Activated CD8-positive, alpha-beta memory T cell treated with anti-CD3 and anti-CD28 coated beads for 36 hours (primary cell): ENCODE results near the gene KCTD5. TPM values are rescaled to one million over a fixed set of nuclear protein-coding genes. Genes with fewer than 3 reads are reported as not detected.
"Not testable (repeated sequence)": the region's sequence is repeated elsewhere in the genome, so short reads cannot be mapped to it uniquely, and the experiment has no call there.

ENCODE experiments used
- CTCF ChIA-PET: fragments of 350-600 bp; sonication (Branson Sonifier 250); formaldehyde crosslinking; loops from one replicate; lab custom pipeline; 2021; ENCODE audit warnings: antibody characterized with exemption; lab: Charles Lee
- POLR2A ChIA-PET: fragments of 350-600 bp; sonication (Branson Sonifier 250); formaldehyde crosslinking; loops from one replicate; lab custom pipeline; 2021; ENCODE audit warnings: antibody characterized with exemption; lab: Charles Lee
- total RNA-seq, 2 experiments: library from RNA; stranded (reverse); gene quantifications; one replicate each; pipeline ENCODE4 v1.2.3, GENCODE V29; 2021

KCTD5 gene
- total RNA-seq, 2 experiments from 2014 or later = 52.4 to 53.6 TPM

DNA sequence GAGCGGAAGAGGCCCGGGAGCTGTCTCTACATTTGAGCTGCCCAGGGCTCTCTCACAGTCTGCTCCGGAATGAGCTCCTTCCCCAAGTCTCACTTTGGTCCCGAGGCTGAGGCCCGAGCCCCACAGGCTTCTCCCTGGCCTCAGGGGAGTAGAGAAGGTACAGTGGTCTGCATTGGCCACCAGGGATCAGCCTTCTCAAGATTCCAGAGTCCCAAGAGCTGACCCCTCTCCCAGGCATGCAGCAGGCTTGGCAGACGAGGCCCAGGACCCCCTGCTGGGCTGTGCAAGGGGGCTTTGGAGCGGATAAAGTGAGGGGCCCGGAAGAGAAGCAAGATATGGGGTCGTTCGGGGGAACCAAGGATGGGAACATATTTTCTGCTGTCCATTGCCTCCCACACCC, 34.6 kb downstream of the KCTD5 start:
- CTCF ChIA-PET = no interaction called here
- POLR2A ChIA-PET = no interaction called here

DNA sequence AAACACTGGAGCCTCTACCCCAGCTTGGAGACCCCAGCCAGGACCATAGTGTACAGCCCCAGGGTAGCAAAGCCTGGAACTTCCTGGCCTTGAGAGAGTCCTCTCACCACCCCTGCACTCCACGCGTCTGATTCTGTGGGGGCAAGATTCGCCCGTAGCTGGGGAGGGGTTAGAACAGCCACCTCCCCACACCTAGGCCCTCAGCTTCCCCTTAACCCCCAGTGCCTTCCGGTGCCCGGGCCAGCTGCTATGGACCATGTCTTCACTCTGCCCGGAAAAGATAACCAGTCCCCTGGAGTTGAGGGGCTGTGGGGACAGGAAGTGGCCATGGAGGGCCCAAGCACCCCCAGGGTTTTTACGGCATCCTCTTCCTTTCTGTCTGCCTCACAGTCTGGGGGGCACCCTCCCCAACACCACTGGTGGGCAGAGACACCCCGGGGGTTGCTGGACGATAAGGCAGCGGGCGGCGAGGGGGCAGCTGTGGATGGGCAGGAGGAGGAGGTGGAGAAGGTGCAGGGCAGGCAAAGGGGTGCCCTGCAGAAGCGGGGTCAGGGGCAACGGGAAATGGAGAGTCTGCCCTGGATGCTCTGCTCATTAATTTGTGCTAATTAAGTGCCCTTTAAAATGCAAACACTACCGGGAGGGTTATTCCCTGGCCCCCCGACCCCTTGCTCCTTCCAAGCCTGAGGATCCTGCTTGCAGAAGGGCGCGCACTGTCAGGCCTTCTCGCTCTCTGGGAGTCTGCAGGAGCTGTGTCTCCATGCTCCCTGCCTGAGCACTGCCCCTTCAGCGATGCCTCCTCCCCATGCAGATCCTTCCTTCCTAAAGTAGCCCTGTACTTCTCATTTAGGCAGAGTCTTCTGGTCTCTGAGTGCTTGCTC, 35.3 kb downstream of the KCTD5 start:
- ChIA-PET CTCF (no interaction called here), POLR2A (interaction anchor here (1.0 kb wide), 1 partner anchor 35 kb away, joined by 3 read pairs; the partner anchor contains the start of gene KCTD5)

DNA sequence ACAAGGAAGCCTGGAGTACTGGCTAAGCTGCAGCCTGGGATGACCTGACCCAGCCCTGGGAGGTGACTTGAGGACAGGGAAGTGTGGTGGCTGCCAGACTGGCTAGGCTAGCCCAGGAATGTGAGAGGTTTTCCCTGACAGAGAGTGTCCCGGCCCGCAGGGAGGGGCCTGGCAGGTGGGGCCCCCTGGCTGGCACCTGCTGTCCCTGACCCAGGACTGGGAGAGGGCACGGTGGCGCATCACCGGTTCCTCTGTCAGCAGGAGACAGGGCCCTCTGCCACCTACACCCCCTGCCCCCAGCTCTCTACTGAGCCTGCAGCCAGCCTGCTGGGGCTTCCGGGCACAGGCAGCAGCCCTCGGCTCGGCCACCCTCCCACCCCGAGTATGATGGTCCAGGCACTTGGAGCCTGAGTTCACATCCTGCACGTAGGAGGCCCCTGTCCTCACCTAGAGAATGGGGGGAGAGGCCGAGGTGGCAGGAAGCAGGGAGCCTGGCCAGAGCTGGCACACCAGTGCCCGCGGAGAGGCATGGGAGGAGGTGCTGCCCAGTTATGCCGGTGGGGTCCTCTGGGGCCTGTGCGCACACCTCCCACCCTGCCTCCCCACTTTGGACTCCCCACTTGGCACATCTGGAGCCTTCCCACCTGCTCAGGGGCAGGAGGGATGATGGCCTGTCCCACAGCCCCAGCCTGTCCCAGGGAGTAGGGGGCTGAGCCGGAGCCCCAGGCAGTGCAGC, 37.2 kb downstream of the KCTD5 start:
- CTCF ChIA-PET = interaction anchor here (0.5 to 1.4 kb wide), 3 partner anchors 123 to 168 kb away, joined by 3 to 5 read pairs (median 3); no protein-coding TSS in a partner anchor

DNA sequence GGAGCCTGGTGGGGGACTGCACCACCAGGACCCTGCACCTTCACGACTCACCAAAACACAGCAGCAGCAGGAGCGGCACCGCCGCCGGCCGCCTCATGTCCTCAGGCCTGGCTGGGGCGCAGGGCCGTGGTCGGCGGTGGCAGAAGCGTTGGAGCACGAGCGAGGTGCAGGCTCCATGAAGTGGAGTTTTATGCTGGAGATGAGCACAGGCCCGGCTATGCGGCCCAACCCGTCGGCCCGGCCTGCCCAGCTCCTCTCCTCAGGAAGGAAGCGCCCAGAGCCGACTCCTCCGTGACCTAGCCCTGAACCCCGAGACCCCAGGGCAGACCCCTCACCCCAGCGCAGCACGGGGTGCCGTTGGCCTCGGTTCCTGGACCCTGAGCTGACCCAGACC, 37.7 kb downstream of the KCTD5 start, which contains the start of gene PRSS27:
Gene PRSS27, minus strand, starts transcription at position 161 of the 394 bp plus-strand sequence. Its CDS starts 64 bp downstream, at position 97.
- POLR2A ChIA-PET = no interaction called here
- CTCF ChIA-PET = interaction anchor here (0.5 kb wide), 1 partner anchor 169 kb away, joined by 3 read pairs; no protein-coding TSS in a partner anchor

More for the DNA sequence above, 37.2 kb downstream of the KCTD5 start:
- POLR2A ChIA-PET = interaction anchor here (0.6 kb wide), 1 partner anchor 155 kb away, joined by 3 read pairs; no protein-coding TSS in a partner anchor

DNA sequence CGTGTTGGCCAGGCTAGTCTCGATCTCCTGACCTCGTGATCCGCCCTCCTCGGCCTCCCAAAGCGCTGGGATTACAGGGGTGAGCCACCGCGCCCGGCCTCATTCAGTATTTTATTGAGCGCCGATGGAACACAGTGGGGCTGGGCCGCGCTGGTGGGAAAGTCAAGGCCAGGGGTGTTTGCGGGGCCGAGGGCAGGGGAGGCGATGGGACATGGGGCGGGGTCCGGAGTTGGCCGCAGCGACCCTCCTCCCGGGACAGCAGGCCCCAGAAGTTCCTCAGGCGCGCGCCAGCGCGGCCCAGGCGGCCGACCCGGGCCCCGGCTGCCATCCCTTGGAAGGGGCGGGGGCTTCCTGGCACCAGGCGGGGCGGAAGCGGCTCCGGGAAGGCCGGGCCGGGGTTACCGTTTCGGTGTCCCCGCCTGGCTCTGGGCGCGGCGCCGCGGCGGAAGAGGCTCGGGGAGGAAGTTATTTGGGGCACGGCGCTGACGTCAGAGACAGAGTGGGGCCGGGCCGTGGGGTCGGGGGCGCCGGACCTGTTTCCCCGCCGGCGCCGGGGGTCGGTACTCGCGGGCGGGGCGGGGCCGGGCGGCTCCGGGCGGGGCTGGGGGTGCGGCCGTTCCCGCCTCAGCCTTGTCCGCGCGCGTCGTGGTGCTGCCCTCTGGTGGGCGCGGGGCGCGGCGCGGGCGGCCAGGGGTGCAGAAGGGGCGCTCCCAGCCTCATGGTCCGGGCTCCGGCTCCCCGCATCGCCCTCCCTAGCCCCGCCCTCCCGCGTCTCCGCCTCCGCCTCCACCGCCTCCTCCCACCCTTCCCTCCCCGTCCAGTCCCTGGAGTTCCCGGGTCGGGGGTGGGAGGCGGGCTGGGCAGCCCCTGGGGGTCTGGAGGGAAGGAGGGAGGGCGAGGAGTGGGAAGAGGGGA, 38.7 kb downstream of the KCTD5 start:
- CTCF ChIA-PET = no interaction called here

DNA sequence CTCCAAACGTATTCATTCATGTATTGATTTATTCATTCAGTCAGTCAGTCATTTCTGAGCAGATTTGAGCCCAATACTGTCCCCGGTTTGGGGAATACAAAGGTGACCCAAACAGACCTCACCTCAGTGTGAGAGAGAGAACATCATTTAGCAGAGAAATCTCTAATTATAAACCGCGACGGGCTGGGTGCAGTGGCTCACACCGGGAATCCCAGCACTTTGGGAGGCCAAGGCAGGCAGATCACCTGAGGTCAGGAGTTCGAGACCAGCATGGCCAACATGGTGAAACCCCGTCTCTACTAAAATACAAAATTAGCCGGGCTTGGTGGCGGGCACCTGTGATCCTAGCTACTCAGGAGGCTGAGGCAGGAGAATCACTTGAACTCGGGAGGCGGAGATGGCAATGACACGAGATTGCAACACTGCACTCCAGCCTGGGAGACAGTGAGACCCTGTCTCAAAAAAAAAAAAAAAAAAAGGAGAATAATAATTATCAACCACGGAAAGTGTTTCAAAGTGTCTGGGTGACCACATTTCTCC, 39.4 kb downstream of the KCTD5 start:
- POLR2A ChIA-PET, CTCF ChIA-PET: not testable (repeated sequence)

More for the DNA sequence above, 38.7 kb downstream of the KCTD5 start:
- POLR2A ChIA-PET = no interaction called here

DNA sequence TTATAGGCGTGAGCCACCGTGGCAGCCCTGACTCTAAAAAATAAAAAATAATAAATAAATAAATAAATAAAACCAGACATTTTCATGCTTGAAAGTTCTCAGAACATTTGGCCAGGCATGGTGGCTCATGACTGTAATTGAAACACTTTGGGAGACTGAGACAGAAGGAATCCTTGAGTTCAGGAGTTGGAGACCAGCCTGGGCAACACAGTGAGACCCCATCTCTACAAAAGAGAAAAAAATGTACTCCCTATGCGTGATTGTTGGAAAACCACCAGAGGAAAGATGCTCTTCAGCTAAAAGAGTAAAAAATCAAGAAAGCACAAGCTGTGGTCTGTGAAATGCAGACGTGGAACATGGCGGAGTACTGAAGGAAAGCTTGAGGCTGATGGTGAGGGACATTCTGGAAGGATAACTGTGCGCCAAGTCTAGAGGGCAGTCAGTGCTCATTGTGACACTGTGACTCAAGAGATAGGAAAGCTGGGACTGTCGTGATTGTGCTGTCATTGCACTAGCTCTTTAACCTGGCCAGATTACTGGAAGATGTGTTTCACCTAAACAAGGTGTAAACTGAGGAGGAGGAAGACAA, 41.9 kb downstream of the KCTD5 start:
- ChIA-PET CTCF (interaction anchor here (1.2 kb wide), 1 partner anchor 60 kb away, joined by 3 read pairs; no protein-coding TSS in a partner anchor), POLR2A (no interaction called here)

DNA sequence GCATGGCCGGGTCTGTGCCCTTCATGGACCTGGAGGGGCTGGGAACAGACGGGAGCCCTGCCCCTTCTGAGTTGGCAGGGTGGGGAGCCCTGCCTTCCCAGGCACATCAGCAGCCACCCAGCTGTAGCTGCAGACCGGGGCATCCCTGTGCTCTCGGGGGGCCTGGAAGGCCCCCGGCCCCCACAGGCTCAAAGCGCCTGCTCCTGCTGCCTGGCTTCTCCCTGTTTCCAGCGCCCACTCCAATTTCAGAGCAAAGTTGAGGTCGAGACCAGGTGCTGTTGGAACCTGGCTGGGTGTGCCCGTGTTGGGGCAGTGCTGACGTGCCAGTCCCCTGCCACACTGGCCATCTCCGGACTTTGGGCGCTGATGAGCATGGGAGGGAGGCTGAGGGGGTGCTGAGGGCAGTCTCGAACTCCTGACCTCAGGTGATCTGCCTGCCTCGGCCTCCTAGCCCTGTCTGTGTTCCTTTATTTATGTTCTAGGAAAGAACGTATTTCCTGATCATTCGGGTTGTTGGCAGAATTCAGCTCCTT, 42.6 kb downstream of the KCTD5 start:
- POLR2A ChIA-PET = no interaction called here
- CTCF ChIA-PET = interaction anchor here (1.2 kb wide), 1 partner anchor 61 kb away, joined by 3 read pairs; no protein-coding TSS in a partner anchor

DNA sequence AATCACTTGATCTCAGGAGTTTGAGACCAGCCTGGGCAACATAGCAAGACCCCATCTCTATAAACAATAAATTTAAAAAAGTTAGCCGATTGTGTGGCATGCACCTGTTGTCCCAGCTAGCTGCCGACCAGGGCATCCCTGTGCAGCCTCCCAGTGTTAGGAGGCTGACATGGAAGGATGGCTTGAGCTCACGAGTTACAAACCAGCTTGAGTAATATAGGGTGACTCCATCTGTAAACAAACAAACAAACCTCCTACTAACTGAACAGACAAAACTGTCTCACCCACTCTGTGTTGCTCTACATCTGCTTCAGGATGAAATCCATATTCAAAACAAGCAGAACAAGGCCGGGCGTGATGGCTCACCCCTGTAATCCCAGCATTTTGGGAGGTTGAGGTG, 44.6 kb downstream of the KCTD5 start:
- POLR2A ChIA-PET = no interaction called here
- CTCF ChIA-PET = no interaction called here

DNA sequence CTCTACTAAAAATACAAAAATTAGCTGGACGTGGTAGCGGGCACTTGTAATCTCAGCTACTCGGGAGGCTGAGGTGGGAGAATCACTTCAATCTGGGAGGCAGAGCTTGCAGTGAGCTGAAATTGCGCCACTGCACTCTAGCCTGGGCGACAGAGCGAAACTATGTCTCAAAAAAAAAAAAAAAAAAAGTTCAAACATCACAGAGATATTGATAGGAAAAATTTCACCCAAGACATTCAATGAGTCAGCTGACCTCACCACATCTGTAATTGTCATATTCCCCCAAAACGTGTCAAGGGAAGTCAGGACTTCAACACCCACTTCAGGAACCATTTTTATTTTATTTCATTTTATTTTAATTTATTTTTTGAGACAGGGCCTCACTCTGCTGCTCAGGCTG, 45.7 kb downstream of the KCTD5 start:
- POLR2A ChIA-PET = no interaction called here
- CTCF ChIA-PET = interaction anchor here (1.1 kb wide), 1 partner anchor 24 kb away, joined by 3 read pairs; the partner anchor contains the start of gene SRRM2

DNA sequence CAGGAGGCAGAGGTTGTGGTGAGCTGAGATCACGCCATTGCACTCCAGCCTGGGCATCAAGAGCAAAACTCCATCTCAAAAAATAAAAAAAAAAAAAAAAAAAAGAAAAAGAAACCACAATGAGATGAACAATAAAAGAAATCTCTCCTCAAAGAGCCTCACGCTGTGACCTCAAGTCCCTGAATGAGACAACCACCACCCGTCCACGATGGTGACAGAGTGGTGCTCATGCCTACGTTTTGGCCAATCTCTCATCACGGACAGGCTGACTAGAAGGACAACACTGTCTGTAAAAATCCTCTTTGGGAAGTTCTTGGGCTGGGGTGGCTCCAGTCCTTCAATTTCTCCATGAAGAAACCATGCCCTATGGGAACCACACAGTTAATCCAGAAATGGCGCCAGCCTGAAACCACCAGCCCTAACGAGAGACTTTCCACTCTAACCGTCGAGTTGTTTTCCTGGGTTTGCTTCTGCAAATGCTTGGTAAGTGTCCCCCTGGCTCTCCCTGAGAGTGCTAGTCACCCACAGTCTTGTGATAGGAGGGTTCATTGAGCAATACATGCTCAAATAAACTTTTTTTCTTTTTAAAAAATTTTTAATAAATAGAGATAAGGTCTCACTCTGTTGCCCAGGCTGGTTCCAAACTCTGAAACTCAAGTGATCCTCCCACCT, 52.7 kb downstream of the KCTD5 start:
- ChIA-PET POLR2A (no interaction called here), CTCF (interaction anchor here (1.1 kb wide), 1 partner anchor 16 kb away, joined by 3 read pairs; no protein-coding TSS in a partner anchor)

DNA sequence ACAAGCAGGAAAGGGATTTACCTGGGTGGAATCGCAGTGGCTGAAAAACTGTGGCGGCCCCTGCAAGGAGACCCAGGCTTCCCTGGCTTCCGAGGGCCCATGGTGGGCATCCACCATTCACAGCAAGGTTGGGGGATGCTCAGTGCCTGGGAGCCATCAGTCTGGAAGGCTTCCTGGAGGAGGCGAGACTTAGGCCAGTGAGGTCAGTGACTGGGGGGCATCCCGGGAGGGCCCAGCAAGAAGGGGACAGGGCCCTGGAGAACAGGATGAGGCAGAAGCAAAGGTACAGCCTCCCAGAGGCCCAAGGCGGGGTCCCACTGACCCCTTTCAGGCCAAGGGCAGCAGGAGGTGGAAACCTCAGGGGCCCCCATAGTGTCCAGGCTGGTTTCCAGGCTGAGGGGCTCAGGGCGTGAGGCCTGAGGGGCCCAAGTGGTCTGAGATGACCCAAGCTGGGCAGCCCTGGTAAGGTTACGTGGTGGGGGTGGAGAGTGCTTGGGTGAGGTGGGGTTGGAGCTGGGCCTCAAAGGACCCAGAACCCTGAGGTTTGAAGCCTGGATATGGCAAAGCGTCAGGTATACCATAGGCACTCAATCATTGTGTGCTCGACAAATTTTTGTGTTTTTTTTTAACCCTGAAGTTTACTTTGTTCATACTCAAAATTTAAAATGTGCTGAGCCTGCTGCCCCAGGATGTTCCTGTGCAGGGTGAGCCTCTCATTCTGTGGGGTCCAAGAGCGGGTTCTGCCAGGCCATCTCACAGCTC, 54.3 kb downstream of the KCTD5 start:
- CTCF ChIA-PET = no interaction called here
- POLR2A ChIA-PET = no interaction called here

DNA sequence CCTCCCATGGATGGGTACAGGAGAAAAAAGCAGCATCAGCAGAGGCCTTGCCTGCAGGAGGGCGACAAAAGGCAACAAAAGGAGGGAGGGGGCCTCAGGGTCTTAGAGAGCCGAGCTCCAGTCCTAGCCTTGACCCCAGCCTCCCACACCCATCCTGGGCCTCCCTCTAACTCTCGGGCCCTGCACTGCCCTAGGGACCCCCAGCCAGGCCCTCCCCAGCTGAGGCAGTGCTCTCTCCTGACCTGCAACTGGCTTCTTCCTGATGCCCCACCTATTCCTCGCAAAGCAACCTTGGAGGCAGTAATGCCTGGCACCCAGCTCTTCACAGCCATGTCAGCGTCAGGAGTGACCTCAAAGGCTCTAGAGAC, 54.9 kb downstream of the KCTD5 start:
- CTCF ChIA-PET = no interaction called here
- POLR2A ChIA-PET = no interaction called here

DNA sequence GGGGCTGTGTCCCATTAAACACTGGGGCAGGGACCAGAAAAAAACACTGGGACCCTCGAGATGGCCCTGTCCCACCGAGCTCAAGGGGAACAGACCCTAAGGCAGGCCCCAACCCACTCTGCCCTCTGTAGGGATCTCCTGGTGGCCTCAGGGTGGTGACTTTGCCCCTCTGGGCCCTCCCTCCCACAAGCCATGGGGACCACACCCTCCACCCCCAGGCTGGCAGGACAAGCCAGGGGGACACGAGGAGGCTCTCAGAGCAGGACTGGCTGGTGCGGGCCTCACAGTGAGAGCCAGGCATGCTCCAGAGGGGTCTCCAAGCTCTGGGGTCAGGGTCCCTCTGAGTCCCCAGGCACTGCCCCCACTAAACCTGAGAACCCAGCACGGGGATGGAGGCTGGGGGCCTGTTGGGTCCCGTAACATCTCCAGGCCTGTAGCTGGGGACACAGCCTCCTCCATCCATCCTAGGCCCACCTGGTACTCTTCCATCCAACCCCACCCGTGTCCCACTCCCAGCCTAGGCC, 55.6 kb downstream of the KCTD5 start:
- ChIA-PET POLR2A (no interaction called here), CTCF (no interaction called here)

DNA sequence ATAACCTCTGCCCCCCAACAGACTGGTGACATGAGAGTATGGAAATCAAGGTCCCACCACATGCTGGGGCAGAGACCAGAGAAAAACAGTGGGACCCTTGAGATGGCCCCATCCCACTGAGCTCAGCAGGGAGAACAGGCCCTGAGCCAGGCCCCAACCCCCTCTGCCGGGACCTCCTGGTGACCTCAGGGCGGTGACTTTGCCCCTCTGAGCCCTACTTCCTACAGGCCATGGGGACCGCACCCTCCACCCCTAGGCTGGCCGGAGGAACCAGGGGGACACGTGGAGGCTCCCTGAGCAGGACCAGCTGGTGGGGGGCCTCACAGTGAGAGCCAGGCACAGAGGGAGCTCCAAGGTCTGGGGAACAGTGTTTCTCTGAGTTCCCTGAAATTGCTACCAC, 56.3 kb downstream of the KCTD5 start:
- POLR2A ChIA-PET = no interaction called here
- CTCF ChIA-PET = no interaction called here

DNA sequence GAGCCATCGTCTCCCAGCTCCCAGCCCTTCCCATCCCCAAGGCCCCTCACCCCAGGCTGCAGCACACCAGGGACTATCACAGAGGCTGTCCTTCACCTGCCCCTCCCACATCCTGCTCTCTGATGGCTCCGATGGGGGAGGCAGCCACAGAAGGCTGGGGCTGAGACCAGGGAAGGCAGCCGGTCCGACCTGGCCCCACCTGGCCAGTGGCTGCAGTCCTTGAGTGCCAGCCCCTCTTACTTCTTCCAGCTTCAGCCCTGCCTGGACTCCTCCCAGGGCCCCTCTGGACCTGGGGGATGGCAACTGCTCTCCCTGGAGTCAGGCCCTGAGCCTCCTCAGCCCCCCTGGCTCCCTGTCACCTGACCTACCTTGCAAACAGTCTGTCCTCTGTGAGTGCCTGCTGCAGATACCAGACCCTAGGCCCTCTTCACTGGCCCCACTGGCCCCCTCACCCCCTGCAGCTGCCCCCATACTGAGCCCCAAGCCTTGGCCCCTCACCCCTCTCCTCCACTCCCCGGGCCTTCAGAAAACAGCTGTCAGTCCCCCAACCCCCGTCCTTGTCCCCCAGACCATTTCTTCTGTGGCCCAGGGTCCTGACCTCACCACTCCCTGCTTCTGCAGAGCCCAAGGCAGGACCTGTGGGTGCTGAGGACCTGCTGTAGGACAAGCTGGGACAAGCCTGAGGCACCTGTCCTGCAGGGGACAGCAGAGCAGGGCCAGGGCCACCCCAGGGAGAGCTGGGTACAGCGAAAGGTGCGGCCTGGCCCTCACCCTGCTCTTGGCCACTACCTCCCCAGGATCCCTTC, 57.5 kb downstream of the KCTD5 start:
- POLR2A ChIA-PET = no interaction called here
- CTCF ChIA-PET = no interaction called here
